Lung microvascular endothelial cell (primary cell): ENCODE data around the gene SF3B1. TPM values are rescaled to one million over a fixed set of nuclear protein-coding genes. Genes with fewer than 3 reads are reported as not detected.
"Not testable (repeated sequence)": the region's sequence is repeated elsewhere in the genome, so short reads cannot be mapped to it uniquely, and the experiment has no call there.

ENCODE experiments used
- DNase-seq, 2 donors: peaks; one replicate each; pipeline versions ENCODE4 v3.0.0 to v3.0.0-alpha.2; 2010; ENCODE audit warnings: low read depth in 2 of 2
- total RNA-seq: library from RNA; depleted of rRNA; stranded (reverse); fragments of >200 nt; gene quantifications from 2 replicates; pipeline ENCODE4 v1.2.1, GENCODE V29; 2014

The SF3B1 gene
- total RNA-seq, 1 donor from 2014 or later, result 129 TPM

- DNase-seq, result peak; percentile 12 to 13
These were observed 919 bp downstream of the SF3B1 start for GRCh38 chr2:197433780-197434438.

- not testable (repeated sequence) for DNase-seq
These were observed 2.3 kb downstream of the SF3B1 start for GRCh38 chr2:197432527-197432926.

GRCh38 chr2:197431858-197432257 lies 3.0 kb downstream of the SF3B1 start:
- no peak for DNase-seq

- DNase-seq, result no peak
These were observed 6.8 kb downstream of the SF3B1 start for GRCh38 chr2:197427986-197428385.

- peak in 1 of 2 donors; percentile 11 for DNase-seq
These were observed 7.9 kb downstream of the SF3B1 start for GRCh38 chr2:197426723-197427603.

- DNase-seq, result no peak
These were observed 9.3 kb downstream of the SF3B1 start for GRCh38 chr2:197425550-197425949.

GRCh38 chr2:197423307-197423706 lies 11.5 kb downstream of the SF3B1 start:
- DNase-seq, result no peak

GRCh38 chr2:197419438-197419837 lies 15.4 kb downstream of the SF3B1 start:
- DNase-seq, result no peak

GRCh38 chr2:197416268-197416667 lies 18.6 kb downstream of the SF3B1 start:
- no peak for DNase-seq

- no peak for DNase-seq
These were observed 20.3 kb downstream of the SF3B1 start for GRCh38 chr2:197414515-197414914.

- no peak for DNase-seq
These were observed 20.8 kb downstream of the SF3B1 start for GRCh38 chr2:197414039-197414438.

- no peak for DNase-seq
These were observed 29.2 kb downstream of the SF3B1 start for GRCh38 chr2:197405582-197405981.

GRCh38 chr2:197399887-197400540 lies 34.8 kb downstream of the SF3B1 start:
- DNase-seq, result no peak

- no peak for DNase-seq
These were observed 35.9 kb downstream of the SF3B1 start for GRCh38 chr2:197398913-197399312.

- DNase-seq, result no peak
These were observed 43.6 kb downstream of the SF3B1 start for GRCh38 chr2:197391220-197391717.

- no peak for DNase-seq
These were observed 45.8 kb downstream of the SF3B1 start for GRCh38 chr2:197388866-197389587.

- no peak for DNase-seq
These were observed 47.6 kb downstream of the SF3B1 start for GRCh38 chr2:197387179-197387578.

- no peak for DNase-seq
These were observed 48.6 kb downstream of the SF3B1 start for GRCh38 chr2:197386242-197386641.

GRCh38 chr2:197383825-197384224 lies 51.0 kb downstream of the SF3B1 start:
- DNase-seq, result no peak

GRCh38 chr2:197381641-197382040 lies 53.2 kb downstream of the SF3B1 start:
- DNase-seq, result no peak

- not testable (repeated sequence) for DNase-seq
These were observed 54.9 kb downstream of the SF3B1 start for GRCh38 chr2:197379918-197380309.
